Measurements from ENCODE around the gene FAM111B.
A peak's percentile ranks its signal among the peaks of the same experiment; 100 is the strongest.
"Not testable (repeated sequence)": the region's sequence is repeated elsewhere in the genome, so short reads cannot be mapped to it uniquely, and the experiment has no call there.

Gene FAM111B, protein sequence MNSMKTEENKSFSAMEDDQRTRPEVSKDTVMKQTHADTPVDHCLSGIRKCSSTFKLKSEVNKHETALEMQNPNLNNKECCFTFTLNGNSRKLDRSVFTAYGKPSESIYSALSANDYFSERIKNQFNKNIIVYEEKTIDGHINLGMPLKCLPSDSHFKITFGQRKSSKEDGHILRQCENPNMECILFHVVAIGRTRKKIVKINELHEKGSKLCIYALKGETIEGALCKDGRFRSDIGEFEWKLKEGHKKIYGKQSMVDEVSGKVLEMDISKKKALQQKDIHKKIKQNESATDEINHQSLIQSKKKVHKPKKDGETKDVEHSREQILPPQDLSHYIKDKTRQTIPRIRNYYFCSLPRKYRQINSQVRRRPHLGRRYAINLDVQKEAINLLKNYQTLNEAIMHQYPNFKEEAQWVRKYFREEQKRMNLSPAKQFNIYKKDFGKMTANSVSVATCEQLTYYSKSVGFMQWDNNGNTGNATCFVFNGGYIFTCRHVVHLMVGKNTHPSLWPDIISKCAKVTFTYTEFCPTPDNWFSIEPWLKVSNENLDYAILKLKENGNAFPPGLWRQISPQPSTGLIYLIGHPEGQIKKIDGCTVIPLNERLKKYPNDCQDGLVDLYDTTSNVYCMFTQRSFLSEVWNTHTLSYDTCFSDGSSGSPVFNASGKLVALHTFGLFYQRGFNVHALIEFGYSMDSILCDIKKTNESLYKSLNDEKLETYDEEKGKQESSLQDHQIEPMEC

DNA sequence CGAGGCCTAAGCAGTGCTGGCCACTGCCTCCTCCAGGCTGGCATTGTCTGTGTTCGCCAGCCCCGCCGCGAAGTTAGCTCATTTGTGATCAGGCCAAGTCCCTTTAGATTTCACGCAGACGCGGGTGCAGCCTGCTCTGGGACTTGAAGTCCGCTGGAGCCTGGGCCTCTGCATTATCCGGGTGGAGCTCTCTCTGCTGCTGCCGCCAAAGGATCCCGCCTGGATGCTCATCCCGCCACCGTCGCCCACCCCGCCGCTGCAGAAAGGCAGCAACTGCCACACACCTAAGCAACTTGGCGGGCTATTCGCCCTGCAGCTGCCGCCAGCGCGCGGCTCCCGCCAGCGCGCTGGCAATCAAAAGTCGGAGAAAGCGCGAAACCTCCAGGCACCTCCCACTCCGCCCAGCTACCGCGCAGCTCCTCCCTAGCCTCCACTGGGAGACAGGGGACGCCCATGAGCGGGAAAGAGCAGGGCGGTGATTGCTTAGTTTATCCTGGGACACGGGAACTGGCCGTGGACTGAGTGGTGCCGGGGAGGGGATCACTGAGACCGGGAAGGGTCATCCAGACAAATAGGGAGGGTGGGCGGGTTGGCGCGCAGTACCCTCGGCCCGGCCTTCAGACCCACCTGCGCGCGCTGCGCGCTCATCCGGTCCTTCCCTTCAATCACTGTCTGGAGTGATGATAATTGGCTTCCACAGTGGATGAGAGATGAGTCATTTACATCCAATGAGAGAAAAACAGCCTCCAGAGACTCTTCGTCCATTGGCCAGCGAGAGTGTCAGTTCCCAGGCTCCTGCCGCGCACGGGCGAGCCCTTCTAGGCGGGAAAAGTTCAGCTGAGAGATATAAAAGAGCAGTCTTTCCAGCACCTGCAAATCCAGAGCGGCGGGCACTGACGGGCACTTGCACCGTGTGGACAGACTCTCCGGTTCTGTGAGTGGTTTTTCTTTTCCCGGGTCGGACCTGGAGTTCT lies at the start of gene FAM111B:
FAM111B (plus strand) TSS at position 875 of the 974 bp plus-strand sequence. CDS start 2,389 bp downstream, outside the sequence.
- DNase-seq (ENCODE audit: low read depth), result no peak

DNA sequence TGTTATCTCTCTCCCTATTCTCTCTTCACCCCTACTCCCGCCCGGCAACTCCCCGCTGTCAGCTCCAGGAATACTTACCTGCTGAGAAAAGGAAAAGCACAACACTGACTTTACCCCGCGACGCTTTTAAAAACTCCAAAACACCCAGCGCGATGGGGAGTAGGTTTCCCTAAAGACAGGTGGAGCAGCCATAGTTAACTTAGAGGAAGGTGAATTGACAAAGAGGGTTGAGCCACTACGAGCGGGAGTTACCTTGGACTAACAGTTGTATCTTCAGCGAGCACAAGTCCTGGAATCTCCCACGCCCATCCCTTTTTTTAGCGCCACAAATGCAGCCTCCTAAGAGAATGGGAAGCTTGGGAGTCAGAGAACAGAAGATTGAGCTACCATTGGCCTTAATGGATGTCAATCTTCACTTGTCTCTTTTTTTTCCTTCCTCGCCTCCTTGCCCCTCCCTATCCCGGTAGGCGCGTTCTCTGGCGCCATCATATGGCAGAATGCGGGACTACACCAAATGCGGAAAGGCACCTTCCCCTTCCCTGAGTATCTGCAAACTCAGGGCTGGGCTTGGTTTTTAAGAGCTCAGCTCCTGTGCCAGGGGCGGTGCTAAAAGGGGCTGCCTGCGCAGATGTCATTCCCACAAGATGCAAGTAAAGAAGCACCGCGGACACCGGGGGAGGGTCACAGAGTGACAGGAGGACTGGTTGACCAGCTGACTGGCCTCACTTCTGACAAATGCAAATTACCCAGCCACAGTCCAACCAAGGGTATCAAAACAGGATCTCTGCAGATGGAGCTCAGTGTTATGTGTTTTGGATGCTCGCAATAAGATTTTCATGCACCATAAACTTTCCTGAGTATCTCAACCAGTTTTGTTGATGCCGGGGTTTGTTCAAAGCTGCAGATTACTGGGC lies 48.7 kb upstream of the FAM111B start:
- DNase-seq (ENCODE audit: low read depth), result peak; percentile 62

DNA sequence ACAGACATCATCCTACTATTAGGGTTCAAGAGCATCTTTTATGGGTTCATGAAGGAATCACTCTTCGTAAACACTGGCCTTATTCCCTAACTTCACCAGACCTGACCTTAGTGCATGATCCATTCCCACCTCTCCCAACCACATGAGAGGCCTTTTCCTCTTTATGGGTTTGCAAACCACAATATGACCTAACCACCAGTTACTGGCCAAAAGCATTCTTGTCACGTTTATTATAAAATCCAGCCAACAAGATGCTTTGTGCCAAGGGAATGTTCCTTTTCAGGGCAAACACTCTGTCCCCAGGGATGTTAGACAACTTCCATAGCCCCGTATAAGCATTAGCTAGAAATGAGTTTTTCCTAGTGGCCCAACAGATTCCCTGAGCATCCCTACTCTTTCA lies 46.9 kb upstream of the FAM111B start:
- not testable (repeated sequence) for DNase-seq (ENCODE audit: low read depth)

DNA sequence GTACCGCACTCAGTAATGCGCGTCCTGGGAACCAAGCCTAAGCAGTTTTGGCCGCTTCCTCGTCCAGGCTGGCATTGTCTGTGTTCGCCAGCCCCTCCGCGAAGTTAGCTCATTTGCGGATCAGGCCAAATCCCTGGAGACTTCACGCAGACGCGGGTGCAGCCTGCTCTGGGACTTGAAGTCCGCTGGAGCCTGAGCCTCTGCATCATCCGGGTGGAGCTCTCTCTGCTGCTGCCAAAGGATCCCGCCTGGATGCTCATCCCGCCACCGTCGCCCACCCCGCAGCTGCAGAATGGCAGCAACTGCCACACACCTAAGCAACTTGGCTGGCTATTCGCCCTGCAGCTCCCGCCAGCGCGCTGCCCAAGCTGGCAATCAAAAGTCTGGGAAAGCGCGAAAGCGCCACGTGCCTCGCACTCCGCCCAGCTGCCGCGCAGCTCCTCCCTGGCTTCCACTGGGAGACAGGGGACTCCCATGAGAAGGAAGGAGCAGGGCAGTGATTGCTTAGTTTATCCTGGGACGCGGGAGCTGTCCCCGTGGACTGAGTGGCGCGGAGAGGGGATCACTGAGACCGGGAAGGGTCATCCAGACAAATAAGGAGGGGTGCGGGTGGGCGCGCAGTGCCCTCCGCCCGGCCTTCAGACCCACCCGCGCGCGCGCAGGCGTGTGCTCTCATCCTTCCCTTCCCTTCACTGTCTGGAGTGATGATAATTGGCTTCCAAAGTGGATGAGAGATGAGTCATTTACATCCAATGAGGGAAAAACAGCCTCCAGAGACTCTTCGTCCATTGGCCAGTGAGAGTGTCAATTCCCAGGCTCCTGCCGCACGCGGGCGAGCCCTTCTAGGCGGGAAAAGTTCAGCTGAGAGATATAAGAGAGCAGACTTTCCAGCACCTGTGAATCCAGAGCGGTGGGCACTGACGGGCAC lies 44.2 kb upstream of the FAM111B start:
- no peak for DNase-seq (ENCODE audit: low read depth)

DNA sequence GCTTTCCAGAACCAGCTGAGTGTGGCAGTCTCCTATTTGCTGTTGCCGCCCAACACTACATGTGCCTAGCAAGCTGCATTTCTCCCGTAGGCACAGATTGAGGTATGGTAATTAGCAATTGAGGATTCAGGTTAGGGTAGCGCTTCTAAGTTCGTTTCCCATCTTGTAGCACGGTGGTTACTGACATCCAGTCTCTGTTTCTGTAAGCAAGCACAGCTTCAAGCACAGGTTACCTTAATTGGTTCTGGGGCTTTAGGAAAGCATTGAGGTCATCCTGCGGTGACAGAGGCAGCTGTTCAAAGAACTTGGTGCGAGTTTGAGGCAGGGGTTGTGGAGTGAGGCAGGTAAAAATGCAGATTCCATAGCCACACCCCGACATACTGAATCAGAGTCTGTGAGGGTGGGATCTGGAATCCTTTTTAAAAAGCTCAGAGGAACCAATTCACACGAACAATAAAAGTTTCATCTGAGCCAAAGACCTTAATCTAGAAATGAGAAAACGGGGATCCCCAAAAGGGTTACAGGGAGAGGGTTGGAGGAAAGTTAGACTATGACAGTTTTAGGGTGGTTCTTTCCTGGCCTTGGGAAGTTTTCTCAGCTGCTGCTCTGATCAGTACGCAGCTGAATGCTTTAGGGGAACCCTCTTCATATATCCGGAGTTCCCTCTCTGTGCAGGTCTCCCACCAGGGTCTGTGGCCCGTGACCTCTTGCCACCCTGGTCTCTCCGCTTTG lies 42.9 kb upstream of the FAM111B start:
- DNase-seq (ENCODE audit: low read depth), result not testable (repeated sequence)

DNA sequence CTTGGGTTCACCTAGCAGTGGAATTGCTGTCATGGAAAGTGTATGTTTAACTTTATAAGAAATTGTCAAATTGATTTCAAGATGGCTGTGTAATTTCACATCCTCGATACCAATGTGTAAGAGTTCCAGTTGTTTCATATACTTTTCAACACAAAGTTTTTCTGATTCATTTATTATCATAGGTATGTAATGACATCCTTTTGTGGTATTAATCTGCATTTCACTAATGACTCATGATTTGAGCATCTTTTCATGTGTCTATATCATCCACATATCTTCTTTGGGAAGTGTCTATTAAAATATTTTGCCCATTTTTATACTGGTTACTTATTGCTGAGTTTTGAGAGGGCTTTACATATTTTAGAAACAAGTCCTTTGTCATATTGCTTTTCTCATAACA lies 38.0 kb upstream of the FAM111B start:
- DNase-seq (ENCODE audit: low read depth), result no peak

DNA sequence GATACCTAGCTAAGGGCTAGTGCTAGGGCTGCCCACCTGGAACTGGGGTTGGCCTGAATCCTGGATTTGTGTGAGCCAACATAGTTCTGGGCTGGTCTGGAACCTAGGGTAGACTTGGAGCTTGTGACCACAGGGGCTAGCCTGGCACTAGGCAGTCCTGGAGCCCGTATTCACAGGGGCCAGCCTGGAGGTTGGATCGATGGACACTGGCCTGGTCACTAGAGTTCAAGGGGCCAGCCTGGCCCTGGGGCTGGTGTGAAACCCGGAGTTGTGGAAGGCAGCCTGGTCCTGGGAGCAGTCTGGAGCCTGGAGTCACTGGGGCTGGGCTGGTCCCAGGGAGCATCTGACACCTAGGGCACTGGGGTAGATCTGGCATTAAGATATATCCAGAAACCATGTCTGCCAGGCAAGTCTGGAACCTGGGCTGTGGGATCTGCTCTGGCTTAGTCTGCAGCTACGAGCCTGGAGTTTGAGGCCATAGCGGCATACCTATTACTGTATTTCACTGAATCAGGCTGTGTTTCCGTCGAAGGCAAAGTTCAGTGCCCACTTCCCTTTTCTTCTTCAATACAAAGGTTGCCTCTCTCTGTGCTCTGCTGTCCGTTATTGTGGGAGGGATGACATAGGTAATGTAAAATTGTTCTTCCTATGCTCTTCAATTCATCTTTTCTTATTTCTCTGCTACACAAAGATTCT lies 30.0 kb upstream of the FAM111B start:
- no peak for DNase-seq (ENCODE audit: low read depth)

DNA sequence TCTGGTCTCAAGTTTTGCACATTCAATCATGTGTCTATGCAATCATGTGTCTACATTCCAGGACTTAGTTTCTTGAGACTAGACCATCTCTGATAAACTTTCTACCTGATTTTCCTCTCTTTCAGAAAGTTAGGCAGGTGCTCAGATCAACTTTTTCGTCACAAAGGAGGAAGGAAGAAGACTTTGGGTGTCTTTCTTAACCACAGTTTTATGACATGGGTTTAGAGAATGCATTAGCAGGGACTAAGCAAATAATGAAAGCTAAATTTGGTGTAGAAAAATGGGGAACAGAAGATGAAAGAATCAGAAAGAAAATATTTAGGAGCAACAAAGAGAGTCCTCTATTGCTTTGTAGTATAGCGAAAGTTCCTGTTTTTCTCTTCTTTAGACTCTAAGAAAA lies 28.6 kb upstream of the FAM111B start:
- no peak for DNase-seq (ENCODE audit: low read depth)

DNA sequence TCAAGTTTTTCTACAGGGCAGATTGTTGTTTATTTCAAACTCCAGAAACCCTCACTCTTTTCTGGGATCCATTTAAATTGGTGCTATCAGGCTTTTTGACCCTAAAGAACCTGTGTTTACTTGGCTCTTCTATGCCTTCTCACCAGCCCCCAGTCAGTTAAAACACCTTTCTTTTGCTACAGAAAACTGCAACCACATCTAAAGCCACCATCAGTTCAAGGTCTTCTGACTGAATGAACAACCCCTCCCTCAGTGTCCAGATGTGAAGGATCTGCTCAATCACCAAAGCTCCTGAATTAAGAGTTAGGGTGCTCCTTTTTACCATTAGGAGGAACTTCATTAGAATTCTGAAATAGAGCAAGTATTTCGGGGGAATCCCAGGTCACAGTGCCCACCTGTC lies 28.0 kb upstream of the FAM111B start:
- no peak for DNase-seq (ENCODE audit: low read depth)

DNA sequence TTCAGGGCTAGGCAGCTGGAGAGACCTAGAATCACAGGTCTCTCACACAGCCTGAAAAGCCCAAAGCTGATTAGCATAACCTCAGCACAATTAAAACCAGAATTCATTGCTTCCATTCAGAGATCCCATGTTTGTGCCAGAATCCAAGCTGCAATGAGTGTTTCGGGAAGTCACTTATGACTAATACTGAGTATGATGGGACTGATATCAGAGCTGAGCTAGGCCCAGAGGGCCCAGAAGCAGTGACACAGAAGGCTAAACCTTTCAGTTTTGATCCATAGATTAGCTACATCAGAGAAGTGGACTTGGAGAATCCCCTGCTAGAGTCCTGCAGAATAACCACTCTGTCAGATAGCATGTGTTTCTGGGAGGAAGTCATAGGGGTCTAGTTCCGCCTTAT lies 26.6 kb upstream of the FAM111B start:
- not testable (repeated sequence) for DNase-seq (ENCODE audit: low read depth)

DNA sequence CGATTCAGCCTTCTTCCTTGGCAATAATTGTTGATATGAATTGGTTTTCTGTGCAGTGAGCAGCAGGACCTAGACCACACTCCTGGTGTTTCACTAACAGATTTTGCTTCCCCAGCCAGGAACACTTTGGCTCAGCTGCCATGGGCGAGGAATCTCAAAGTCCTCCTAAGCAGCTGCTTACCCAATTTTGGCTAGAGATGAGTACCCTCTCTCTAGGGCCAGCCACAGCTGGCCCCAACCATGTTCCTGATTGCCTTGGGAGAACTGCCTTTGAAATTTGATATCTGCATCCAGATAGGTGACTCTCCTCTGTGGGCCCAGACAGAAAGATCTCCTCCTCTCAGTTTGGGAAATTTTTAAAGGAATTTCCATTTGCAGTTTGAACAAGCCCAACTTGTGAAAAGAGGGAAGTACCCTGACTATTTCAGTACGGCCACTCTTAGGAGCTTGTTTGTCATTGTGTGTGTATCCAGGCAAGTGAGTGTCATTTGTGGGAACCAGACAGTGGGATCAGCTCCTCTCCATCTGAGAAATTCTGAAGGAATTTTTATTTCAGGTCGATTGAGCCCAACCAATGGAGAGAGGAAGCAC lies 25.5 kb upstream of the FAM111B start:
- not testable (repeated sequence) for DNase-seq (ENCODE audit: low read depth)

DNA sequence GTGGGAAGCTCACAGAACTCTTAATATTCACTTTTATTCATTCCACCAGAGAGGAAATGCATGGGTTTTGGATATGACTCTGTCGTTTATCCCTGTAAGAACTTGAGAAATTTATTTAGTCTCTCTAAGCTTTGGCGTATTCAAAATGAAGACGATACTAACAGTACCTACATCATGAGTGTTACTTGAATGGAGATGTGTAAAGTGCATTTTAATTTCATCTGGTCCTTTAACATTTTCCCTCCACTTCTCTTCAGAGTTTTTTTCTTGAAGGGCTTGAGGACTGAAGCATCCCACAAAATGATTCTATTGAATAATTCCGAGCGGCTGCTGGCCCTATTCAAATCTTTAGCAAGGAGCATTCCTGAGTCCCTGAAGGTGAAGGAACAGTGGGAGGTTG lies 21.0 kb upstream of the FAM111B start, which contains the start of gene GLYATL1B:
GLYATL1B (plus strand) TSS at position 301 of the 400 bp plus-strand sequence; CDS start at position 301, 0 bp downstream.
- DNase-seq (ENCODE audit: low read depth), result not testable (repeated sequence)

DNA sequence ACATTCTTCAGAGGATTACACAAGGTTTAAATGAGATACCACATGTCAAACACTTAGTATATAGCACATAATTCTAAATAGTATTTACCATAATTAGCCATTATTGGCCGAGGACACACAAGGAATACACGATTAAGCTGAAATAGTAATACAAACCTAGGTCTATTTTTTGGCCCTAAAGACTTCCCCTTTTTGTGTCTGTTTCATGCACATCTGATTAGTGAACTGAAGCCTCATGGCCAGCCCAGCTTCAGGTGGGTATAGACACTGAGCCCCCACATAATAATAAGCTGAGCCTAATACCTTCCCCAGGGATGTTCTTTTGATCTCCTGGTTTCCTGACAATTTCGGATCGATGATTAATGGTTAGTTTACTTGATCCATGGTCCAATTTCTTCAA lies 18.9 kb upstream of the FAM111B start:
- no peak for DNase-seq (ENCODE audit: low read depth)

DNA sequence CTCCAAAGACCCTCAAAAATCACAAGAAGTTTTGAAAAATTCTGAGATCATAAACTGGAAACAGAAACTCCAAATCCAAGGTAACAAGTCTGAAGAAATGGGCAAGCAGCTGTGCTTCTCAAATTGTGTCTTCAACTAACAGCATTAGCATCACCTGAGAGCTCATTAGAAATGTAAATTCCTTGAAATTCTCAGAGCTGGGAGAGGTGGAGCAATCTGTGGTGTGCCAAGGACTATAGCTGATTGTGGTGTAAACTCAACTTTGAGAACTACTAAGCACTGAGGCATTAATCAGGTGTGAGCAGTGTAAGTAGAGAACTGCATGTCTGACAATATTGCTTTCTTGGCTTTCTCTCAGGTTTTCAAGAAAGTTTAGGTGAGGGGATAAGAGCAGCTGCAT lies 13.5 kb upstream of the FAM111B start:
- DNase-seq (ENCODE audit: low read depth), result not testable (repeated sequence)

DNA sequence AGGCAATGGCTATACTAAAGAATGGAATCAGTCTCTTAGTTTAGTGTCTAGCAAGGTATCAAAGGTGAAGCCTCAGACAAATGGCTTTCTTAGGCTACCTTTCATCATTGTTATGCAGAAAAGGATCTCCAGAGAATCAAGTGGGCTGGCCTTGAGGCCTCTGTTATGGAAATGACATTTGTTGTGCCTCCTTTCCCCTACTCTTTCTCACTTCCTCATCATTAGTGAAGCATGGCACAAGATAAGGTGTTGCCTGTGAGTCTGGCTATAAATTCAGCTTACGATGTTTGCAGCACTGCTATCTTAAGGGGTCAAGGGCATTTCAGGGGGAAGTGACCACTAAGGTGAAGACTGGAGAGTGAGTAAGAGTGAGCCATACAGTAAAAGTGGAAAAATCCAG lies 11.8 kb upstream of the FAM111B start:
- DNase-seq (ENCODE audit: low read depth), result not testable (repeated sequence)

DNA sequence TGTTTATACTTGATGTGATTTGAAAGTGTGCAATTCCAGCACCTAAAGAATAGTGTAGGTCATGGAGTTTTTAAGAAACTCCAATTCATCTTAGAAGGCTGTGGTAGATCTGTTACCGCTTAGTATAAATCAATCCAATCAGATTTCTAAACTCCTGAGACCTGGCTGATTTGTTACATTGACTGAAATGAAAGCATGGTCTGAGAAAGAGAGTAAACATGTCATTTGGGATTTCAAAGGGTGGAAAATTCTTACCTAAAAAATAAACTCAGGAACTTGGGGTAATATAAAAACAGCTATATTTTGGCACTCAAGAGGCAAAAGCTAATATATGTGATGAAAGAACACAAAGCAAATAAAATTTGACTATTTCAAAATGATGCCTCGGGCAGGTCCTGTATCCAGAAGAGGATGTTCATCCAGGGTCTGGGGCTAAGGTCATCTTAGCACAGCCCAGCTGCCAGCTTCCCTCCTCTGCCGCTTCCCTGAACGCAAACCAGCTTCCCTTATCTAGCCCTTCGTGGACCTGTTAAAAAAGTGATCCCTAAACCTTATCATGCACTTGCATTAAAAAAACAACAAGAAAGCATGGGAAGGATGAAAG lies 11.0 kb upstream of the FAM111B start:
- DNase-seq (ENCODE audit: low read depth), result not testable (repeated sequence)

DNA sequence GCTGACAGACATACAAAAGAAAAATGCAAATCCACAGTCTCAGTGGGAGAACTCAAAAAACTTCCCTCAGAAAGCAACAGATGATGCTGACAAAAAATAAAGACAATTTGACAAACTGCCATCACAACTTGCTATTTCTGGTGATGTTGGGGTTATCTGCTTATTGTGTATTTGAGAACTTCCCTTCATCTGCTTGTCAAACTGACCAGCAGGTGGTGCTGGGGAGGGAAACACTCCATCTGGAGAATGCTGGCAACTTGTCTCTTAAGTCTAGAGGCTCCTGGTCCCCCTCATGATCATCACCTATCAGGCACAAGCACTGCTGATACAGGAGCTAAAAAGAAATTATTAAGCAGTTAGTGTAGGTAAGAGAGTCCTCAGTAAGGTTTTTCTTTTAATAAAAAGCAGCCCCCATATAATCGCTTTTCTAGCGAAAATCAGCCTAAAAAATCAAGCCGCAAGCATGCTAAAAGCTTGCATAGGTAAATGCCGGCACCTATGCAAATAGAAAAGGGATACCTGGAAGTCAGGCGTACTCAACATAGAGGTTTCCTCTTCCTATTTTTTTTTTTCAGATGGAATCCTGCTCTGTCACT lies 9.8 kb upstream of the FAM111B start:
- DNase-seq (ENCODE audit: low read depth), result peak; percentile 38
